ENCODE measurements around the gene CCN2.
"Not testable (repeated sequence)": the region's sequence is repeated elsewhere in the genome, so short reads cannot be mapped to it uniquely, and the experiment has no call there.

The CCN2 gene

GRCh38 chr6:131937703-131938631 lies 13.2 kb downstream of the CCN2 start:
- no peak for DNase-seq

GRCh38 chr6:131937226-131937625 lies 13.9 kb downstream of the CCN2 start:
- no peak for DNase-seq

- no peak for DNase-seq
These were observed 15.0 kb downstream of the CCN2 start for GRCh38 chr6:131936156-131936555.

- DNase-seq, result no peak
These were observed 20.0 kb downstream of the CCN2 start for GRCh38 chr6:131931063-131931750.

GRCh38 chr6:131929976-131930375 lies 21.2 kb downstream of the CCN2 start:
- no peak for DNase-seq

GRCh38 chr6:131929264-131929663 lies 21.9 kb downstream of the CCN2 start:
- no peak for DNase-seq

GRCh38 chr6:131924881-131925474 lies 26.2 kb downstream of the CCN2 start:
- DNase-seq, result no peak

GRCh38 chr6:131923356-131923755 lies 27.8 kb downstream of the CCN2 start:
- no peak for DNase-seq

- no peak for DNase-seq
These were observed 30.5 kb downstream of the CCN2 start for GRCh38 chr6:131920656-131921055.

- no peak for DNase-seq
These were observed 32.4 kb downstream of the CCN2 start for GRCh38 chr6:131918650-131919355.

GRCh38 chr6:131917763-131918649 lies 33.2 kb downstream of the CCN2 start:
- no peak for DNase-seq

GRCh38 chr6:131917318-131917717 lies 33.9 kb downstream of the CCN2 start:
- DNase-seq, result no peak

- DNase-seq, result no peak
These were observed 34.3 kb downstream of the CCN2 start for GRCh38 chr6:131916847-131917246.

- not testable (repeated sequence) for DNase-seq
These were observed 34.9 kb downstream of the CCN2 start for GRCh38 chr6:131916091-131916796.

GRCh38 chr6:131914967-131915751 lies 36.0 kb downstream of the CCN2 start:
- DNase-seq, result peak; percentile 19

- no peak for DNase-seq
These were observed 36.9 kb downstream of the CCN2 start for GRCh38 chr6:131914234-131914633.

GRCh38 chr6:131911951-131912350 lies 39.2 kb downstream of the CCN2 start:
- DNase-seq, result no peak

- no peak for DNase-seq
These were observed 40.2 kb downstream of the CCN2 start for GRCh38 chr6:131910956-131911355.

GRCh38 chr6:131910219-131910589 lies 41.0 kb downstream of the CCN2 start:
- no peak for DNase-seq

GRCh38 chr6:131909408-131910218 lies 41.6 kb downstream of the CCN2 start:
- peak; percentile 65 for DNase-seq

Data from stimulated activated CD4-positive, alpha-beta T cell treated with anti-CD3 and anti-CD28 coated beads, Interleukin-12 subunit alpha, Interleukin-12 subunit beta, amount 100 ng/mL, for 4 hours (primary cell).